MCF 10A (cell line): Measurements from ENCODE around the gene PSMA1. TPM values are rescaled to one million over a fixed set of nuclear protein-coding genes. Genes with fewer than 3 reads are reported as not detected.

Source experiments
- BruUV-seq: library from RNA; stranded (reverse); fragments of 400-500 nt; replicated peaks from 2 replicates; lab custom pipeline; 2021; lab: Mats Ljungman, UMichigan
- CTCF ChIA-PET: fragments of 300-600 bp; sonication (Branson Sonifier 250); formaldehyde crosslinking; extraction: SDS; loops from one replicate; lab custom pipeline; 2021; ENCODE audit warnings: antibody characterized with exemption, inconsistent platforms; lab: Yijun Ruan, JAX
- POLR2A ChIA-PET: fragments of 300-600, 350-650 bp; sonication (Branson Sonifier 250); formaldehyde crosslinking; extraction: SDS; loops from one replicate; lab custom pipeline; 2020; ENCODE audit warnings: antibody characterized with exemption, inconsistent platforms; lab: Yijun Ruan, JAX
- DNase-seq: peaks from one replicate; pipeline ENCODE4 v3.0.0-alpha.2; 2018; ENCODE audit not compliant: unreplicated experiment
- H3K27ac Mint-ChIP-seq: one replicate; pipeline ENCODE4 v1.8.0; 2022; ENCODE audit warnings: mild to moderate bottlenecking, low read depth, mixed read lengths; ENCODE audit not compliant: unreplicated experiment
- H3K27me3 Mint-ChIP-seq: one replicate; pipeline ENCODE4 v1.8.0; 2022; ENCODE audit warnings: mixed read lengths; ENCODE audit not compliant: insufficient read depth, unreplicated experiment
- H3K36me3 Mint-ChIP-seq: one replicate; pipeline ENCODE4 v1.8.0; 2022; ENCODE audit warnings: mild to moderate bottlenecking, moderate library complexity, mixed read lengths; ENCODE audit not compliant: insufficient read depth, unreplicated experiment
- H3K4me1 Mint-ChIP-seq: one replicate; pipeline ENCODE4 v1.8.0; 2022; ENCODE audit warnings: mixed read lengths; ENCODE audit not compliant: insufficient read depth, unreplicated experiment
- H3K4me3 Mint-ChIP-seq: one replicate; pipeline ENCODE4 v1.8.0; 2022; ENCODE audit warnings: mild to moderate bottlenecking, moderate library complexity, mixed read lengths; ENCODE audit not compliant: unreplicated experiment
- H3K9me3 Mint-ChIP-seq: one replicate; pipeline ENCODE4 v1.8.0; 2022; ENCODE audit warnings: mixed read lengths; ENCODE audit not compliant: unreplicated experiment
- intact Hi-C: fragments of 100-400 bp; cut with micrococcal nuclease; formaldehyde crosslinking; loops from 2 replicates; pipeline ENCODE4 v1.14.1; 2022
- total RNA-seq: library from RNA; stranded (reverse); gene quantifications from 2 replicates; pipeline ENCODE4 v1.2.3, GENCODE V29; 2022
- TF ChIP-seq, protein P1 (sequence below): fragments of 200-600 bp; IDR thresholded peaks from one replicate; pipeline ENCODE4 v1.8.0; 2022; ENCODE audit warnings: antibody characterized with exemption, mild to moderate bottlenecking; ENCODE audit not compliant: unreplicated experiment

The PSMA1 gene
- total RNA-seq, 1 experiment from 2014 or later = 202 TPM

GRCh38 chr11:14503023-14503422 lies 17.2 kb downstream of the PSMA1 start:
- ChIA-PET POLR2A (interaction anchor here (1.1 kb wide), 1 partner anchor 8 kb away, joined by 5 read pairs; no protein-coding TSS in a partner anchor), CTCF (no interaction called here)

DNA sequence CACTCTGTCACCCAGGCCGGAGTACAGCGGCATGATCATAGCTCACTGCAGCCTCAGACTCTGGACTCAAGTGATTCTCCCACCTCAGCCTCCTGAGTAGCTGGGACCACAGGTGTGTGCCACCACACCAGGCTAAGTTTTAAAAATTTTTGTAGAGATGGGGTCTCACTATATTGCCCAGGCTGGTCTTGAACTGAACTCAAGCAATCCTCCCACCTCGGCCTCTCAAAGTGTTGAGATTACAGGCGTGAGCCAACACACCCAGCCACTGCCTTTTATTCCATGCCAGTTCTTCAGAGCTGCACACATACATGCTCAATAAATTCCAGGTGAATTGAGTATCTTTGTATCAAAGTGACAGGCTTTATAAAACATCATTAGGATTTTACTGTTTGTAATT lies 18.1 kb downstream of the PSMA1 start:
- no peak overlapping the region for H3K27ac Mint-ChIP-seq
- intact Hi-C loops = no loop called here
- H3K27me3 Mint-ChIP-seq = no peaks in the 10 kb centered on the region

More at GRCh38 chr11:14503023-14503422, 17.2 kb downstream of the PSMA1 start:
- H3K36me3 Mint-ChIP-seq = peaks cover 64% of the 10 kb centered on the region
- H3K27me3 Mint-ChIP-seq = no peaks in the 10 kb centered on the region
- H3K9me3 Mint-ChIP-seq = no peaks in the 10 kb centered on the region
- intact Hi-C loops = no loop called here
- H3K4me1 Mint-ChIP-seq = peaks cover 12% of the 10 kb centered on the region
- TF ChIP-seq, protein P1, sequence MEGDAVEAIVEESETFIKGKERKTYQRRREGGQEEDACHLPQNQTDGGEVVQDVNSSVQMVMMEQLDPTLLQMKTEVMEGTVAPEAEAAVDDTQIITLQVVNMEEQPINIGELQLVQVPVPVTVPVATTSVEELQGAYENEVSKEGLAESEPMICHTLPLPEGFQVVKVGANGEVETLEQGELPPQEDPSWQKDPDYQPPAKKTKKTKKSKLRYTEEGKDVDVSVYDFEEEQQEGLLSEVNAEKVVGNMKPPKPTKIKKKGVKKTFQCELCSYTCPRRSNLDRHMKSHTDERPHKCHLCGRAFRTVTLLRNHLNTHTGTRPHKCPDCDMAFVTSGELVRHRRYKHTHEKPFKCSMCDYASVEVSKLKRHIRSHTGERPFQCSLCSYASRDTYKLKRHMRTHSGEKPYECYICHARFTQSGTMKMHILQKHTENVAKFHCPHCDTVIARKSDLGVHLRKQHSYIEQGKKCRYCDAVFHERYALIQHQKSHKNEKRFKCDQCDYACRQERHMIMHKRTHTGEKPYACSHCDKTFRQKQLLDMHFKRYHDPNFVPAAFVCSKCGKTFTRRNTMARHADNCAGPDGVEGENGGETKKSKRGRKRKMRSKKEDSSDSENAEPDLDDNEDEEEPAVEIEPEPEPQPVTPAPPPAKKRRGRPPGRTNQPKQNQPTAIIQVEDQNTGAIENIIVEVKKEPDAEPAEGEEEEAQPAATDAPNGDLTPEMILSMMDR = no peak
- no TSS peak for BruUV-seq
- H3K4me3 Mint-ChIP-seq = no peak overlapping the region
- DNase-seq = no peak
- H3K27ac Mint-ChIP-seq = no peak overlapping the region

GRCh38 chr11:14500181-14500651 lies 20.0 kb downstream of the PSMA1 start:
- TF ChIP-seq, protein P1 = no peak
- H3K27me3 Mint-ChIP-seq = no peaks in the 10 kb centered on the region
- TSS peak; percentile 63 for BruUV-seq
- intact Hi-C loops = no loop called here
- ChIA-PET CTCF (interaction anchor here (0.8 to 1.9 kb wide), 3 partner anchors 13 to 408 kb away, joined by 3 to 9 read pairs (median 4); no protein-coding TSS in a partner anchor), POLR2A (interaction anchor here (0.7 to 3.2 kb wide), 20 partner anchors 8 to 1696 kb away, joined by 3 to 43 read pairs (median 4); partner anchors contain the start of genes CYP2R1 and PSMA1)
- no peaks in the 10 kb centered on the region for H3K9me3 Mint-ChIP-seq
- peak overlapping the region; percentile 76 for H3K4me3 Mint-ChIP-seq
- peaks cover 28% of the 10 kb centered on the region for H3K4me1 Mint-ChIP-seq
- peak; percentile 61 for DNase-seq
- peaks cover 64% of the 10 kb centered on the region for H3K36me3 Mint-ChIP-seq
- peak overlapping the region; percentile 95 for H3K27ac Mint-ChIP-seq

More for the DNA sequence above, 18.1 kb downstream of the PSMA1 start:
- DNase-seq = no peak
- ChIA-PET CTCF (interaction anchor here (0.6 kb wide), 1 partner anchor 137 kb away, joined by 4 read pairs; no protein-coding TSS in a partner anchor), POLR2A (interaction anchor here (1.0 to 1.4 kb wide), 2 partner anchors 16 to 17 kb away, joined by 3 read pairs; no protein-coding TSS in a partner anchor)
- peaks cover 64% of the 10 kb centered on the region for H3K36me3 Mint-ChIP-seq
- BruUV-seq = no TSS peak
- no peaks in the 10 kb centered on the region for H3K9me3 Mint-ChIP-seq
- H3K4me3 Mint-ChIP-seq = no peak overlapping the region
- TF ChIP-seq, protein P1 = no peak
- peaks cover 22% of the 10 kb centered on the region for H3K4me1 Mint-ChIP-seq

DNA sequence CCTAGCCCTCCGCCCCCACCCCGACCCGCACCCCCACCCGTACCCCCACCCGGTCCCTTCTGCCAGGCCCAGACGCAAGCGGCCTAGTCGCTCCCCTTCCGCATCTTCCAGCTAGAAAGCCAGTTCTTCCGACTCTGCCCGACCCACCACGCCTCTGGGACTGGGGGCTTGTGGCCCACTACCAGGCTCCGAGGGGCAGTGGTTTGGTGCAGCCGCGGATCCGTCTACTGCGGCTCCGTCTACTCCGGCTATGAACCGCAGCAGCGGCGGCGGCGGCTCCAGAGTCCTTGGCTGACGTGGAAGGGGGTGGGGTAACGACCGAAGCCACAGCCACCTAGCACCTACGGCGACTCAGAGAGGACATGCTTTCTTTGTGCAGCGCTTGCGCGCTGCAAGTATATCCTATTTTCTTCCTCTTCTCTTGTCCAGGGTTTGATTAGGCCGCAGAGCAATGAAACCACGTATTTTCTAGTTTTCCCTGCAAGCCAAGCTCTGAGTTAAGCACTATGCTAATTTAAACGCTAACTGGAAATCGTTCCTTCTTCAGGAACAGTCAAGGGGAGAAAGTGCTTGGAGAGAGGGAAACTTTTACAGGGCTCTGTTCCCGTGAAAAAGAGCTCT lies 20.5 kb downstream of the PSMA1 start, which contains the start of gene COPB1:
COPB1 (minus strand) TSS at position 252 of the 621 bp plus-strand sequence. CDS start 883 bp downstream, outside the sequence.
- peak; percentile 93 for DNase-seq
- H3K27me3 Mint-ChIP-seq = no peaks in the 10 kb centered on the region
- H3K36me3 Mint-ChIP-seq = peaks cover 64% of the 10 kb centered on the region
- peak within 1 kb of the TSS; percentile 95 for H3K27ac Mint-ChIP-seq
- no peaks in the 10 kb centered on the region for H3K9me3 Mint-ChIP-seq
- BruUV-seq = no TSS peak
- CTCF ChIA-PET = interaction anchor here (0.6 to 1.9 kb wide), 4 partner anchors 12 to 409 kb away, joined by 3 to 9 read pairs (median 4); no protein-coding TSS in a partner anchor
- POLR2A ChIA-PET = interaction anchor here (0.7 to 3.2 kb wide), 19 partner anchors 11 to 1695 kb away, joined by 3 to 43 read pairs (median 4); partner anchors contain the start of genes CYP2R1 and PSMA1
- TF ChIP-seq, protein P1 = no peak
- intact Hi-C loops = no loop called here
- H3K4me1 Mint-ChIP-seq = peaks cover 28% of the 10 kb centered on the region
- H3K4me3 Mint-ChIP-seq = peak within 1 kb of the TSS; percentile 76
